GM23338 (cell line): ENCODE data around the gene CNN2. TPM values are rescaled to one million over a fixed set of nuclear protein-coding genes. Genes with fewer than 3 reads are reported as not detected.

Source experiments
- ATAC-seq: fragments of 200-7000 bp; cut with Tn5 transposase; 3 replicates; pipeline ENCODE4 v1.9.1; 2020
- DNase-seq: peaks from one replicate; pipeline ENCODE4 v3.0.0-alpha.2; 2015; ENCODE audit warnings: low spot score
- H2AFZ ChIP-seq: fragments of 200-600 bp; sonication (generic); 2 replicates; pipeline ENCODE4 v1.8.0; 2016; ENCODE audit warnings: antibody characterized with exemption, mild to moderate bottlenecking, moderate library complexity
- H3F3A ChIP-seq: fragments of 200-600 bp; sonication (generic); replicated peaks from 2 replicates; pipeline ENCODE4 v1.8.0; 2017; ENCODE audit warnings: antibody characterized with exemption, mixed run types, low read depth
- H3K27ac ChIP-seq: fragments of 200-600 bp; sonication (generic); 2 replicates; pipeline ENCODE4 v1.6.1; 2016; ENCODE audit warnings: low read depth
- H3K27me3 ChIP-seq: fragments of 200-600 bp; sonication (generic); 2 replicates; pipeline ENCODE4 v1.8.0; 2016; ENCODE audit warnings: mild to moderate bottlenecking, mixed run types, moderate library complexity; ENCODE audit not compliant: insufficient read depth
- H3K36me3 ChIP-seq: fragments of 200-600 bp; sonication (generic); 2 replicates; pipeline ENCODE4 v1.8.0; 2016; ENCODE audit warnings: mild to moderate bottlenecking; ENCODE audit not compliant: insufficient read depth
- H3K4me1 ChIP-seq: fragments of 200-600 bp; sonication (generic); 2 replicates; pipeline ENCODE4 v1.8.0; 2016; ENCODE audit warnings: mild to moderate bottlenecking, moderate library complexity; ENCODE audit not compliant: insufficient read depth
- H3K4me2 ChIP-seq: fragments of 200-600 bp; sonication (generic); 2 replicates; pipeline ENCODE4 v1.7.1; 2017; ENCODE audit warnings: mixed run types
- H3K4me3 ChIP-seq: fragments of 200-600 bp; sonication (generic); 2 replicates; pipeline ENCODE4 v1.6.1; 2016; ENCODE audit warnings: mixed run types
- H3K79me2 ChIP-seq: fragments of 200-600 bp; sonication (generic); replicated peaks from 2 replicates; pipeline ENCODE4 v1.8.0; 2017; ENCODE audit warnings: mild to moderate bottlenecking; ENCODE audit not compliant: insufficient read depth
- H3K9me2 ChIP-seq: fragments of 200-600 bp; sonication (generic); 2 replicates; pipeline ENCODE4 v1.8.0; 2017; ENCODE audit not compliant: insufficient read depth
- H4K20me1 ChIP-seq: fragments of 200-600 bp; sonication (generic); replicated peaks from 2 replicates; pipeline ENCODE4 v1.8.0; 2017; ENCODE audit warnings: mild to moderate bottlenecking; ENCODE audit not compliant: insufficient read depth
- H3K27ac Mint-ChIP-seq: 2 replicates; pipeline ENCODE4 v1.8.0; 2020; ENCODE audit warnings: inconsistent platforms, mild to moderate bottlenecking, moderate library complexity, mixed read lengths
- H3K27me3 Mint-ChIP-seq: 3 replicates; pipeline ENCODE4 v1.8.0; 2022; ENCODE audit warnings: low read depth, mild to moderate bottlenecking, moderate library complexity, mixed read lengths, inconsistent platforms; ENCODE audit not compliant: insufficient read depth, poor library complexity
- H3K36me3 Mint-ChIP-seq: 3 replicates; pipeline ENCODE4 v1.8.0; 2021; ENCODE audit warnings: low read depth, mild to moderate bottlenecking, inconsistent platforms, moderate library complexity, mixed read lengths
- H3K4me1 Mint-ChIP-seq: 3 replicates; pipeline ENCODE4 v1.8.0; 2020; ENCODE audit warnings: mild to moderate bottlenecking, inconsistent platforms, mixed read lengths
- H3K4me3 Mint-ChIP-seq: 3 replicates; pipeline ENCODE4 v1.8.0; 2021; ENCODE audit warnings: moderate library complexity, mild to moderate bottlenecking, inconsistent platforms, mixed read lengths
- H3K9me3 Mint-ChIP-seq: 3 replicates; pipeline ENCODE4 v1.8.0; 2020; ENCODE audit warnings: moderate library complexity, mild to moderate bottlenecking, inconsistent platforms, mixed read lengths
- CREB1 ChIP-seq: fragments of 250-450 bp; sonication (Bioruptor Pico); IDR thresholded peaks from 2 replicates; pipeline ENCODE4 v1.5.0; 2020; ENCODE audit warnings: low read depth, mild to moderate bottlenecking, moderate library complexity
- CTCF ChIP-seq, 2 experiments: fragments of 200-600 bp in 1 of 2; sonication (generic) in 1 of 2; conservative IDR thresholded peaks; 2 replicates each; pipeline versions ENCODE4 v1.5.1 to v1.6.1; 2016 to 2017; ENCODE audit warnings: antibody characterized with exemption in 2 of 2, low read depth in 2 of 2, mild to moderate bottlenecking in 2 of 2, moderate library complexity in 1 of 2
- ETS1 ChIP-seq: IDR thresholded peaks from 2 replicates; pipeline ENCODE4 v1.6.1; 2016; ENCODE audit warnings: antibody characterized with exemption
- EZH2 ChIP-seq: fragments of 200-600 bp; sonication (generic); IDR thresholded peaks from one replicate; pipeline ENCODE4 v1.8.0; 2017; ENCODE audit warnings: antibody characterized with exemption, mild to moderate bottlenecking, low read depth; ENCODE audit not compliant: unreplicated experiment
- EZH2phosphoT487 ChIP-seq: fragments of 200-600 bp; sonication (generic); IDR thresholded peaks from one replicate; pipeline ENCODE4 v1.8.1; 2018; ENCODE audit warnings: antibody characterized with exemption; ENCODE audit not compliant: unreplicated experiment
- JUNB ChIP-seq: IDR thresholded peaks from one replicate; pipeline ENCODE4 v1.6.1; 2016; ENCODE audit warnings: antibody characterized with exemption; ENCODE audit not compliant: unreplicated experiment
- NANOG ChIP-seq: IDR thresholded peaks from 2 replicates; pipeline ENCODE4 v1.6.1; 2016; ENCODE audit warnings: antibody characterized with exemption, borderline replicate concordance
- POLR2AphosphoS5 ChIP-seq: IDR thresholded peaks from 2 replicates; pipeline ENCODE4 v1.6.1; 2016; ENCODE audit warnings: antibody characterized with exemption, low read depth
- REST ChIP-seq: IDR thresholded peaks from one replicate; pipeline ENCODE4 v1.6.1; 2018; ENCODE audit warnings: antibody characterized with exemption; ENCODE audit not compliant: unreplicated experiment
- STAT1 ChIP-seq: IDR thresholded peaks from one replicate; pipeline ENCODE4 v1.6.1; 2016; ENCODE audit warnings: antibody characterized with exemption; ENCODE audit not compliant: unreplicated experiment
- ZNF114 ChIP-seq: fragments of 250-450 bp; sonication (Bioruptor Pico); IDR thresholded peaks from 2 replicates; pipeline ENCODE4 v1.5.0; 2020; ENCODE audit warnings: mild to moderate bottlenecking, moderate library complexity
- ZNF331 ChIP-seq: fragments of 250-450 bp; sonication (Bioruptor Pico); IDR thresholded peaks from 2 replicates; pipeline ENCODE4 v1.5.0; 2020; ENCODE audit warnings: low read depth, mild to moderate bottlenecking, moderate library complexity
- polyA plus RNA-seq: library from polyadenylated mRNA; unstranded; fragments of >200 nt; fragmentation: Nextera tagmentation; extraction: Ambion mirVana; gene quantifications from 2 replicates; pipeline ENCODE4 v1.2.1, GENCODE V29; 2016
- total RNA-seq: library from RNA; depleted of rRNA; stranded (reverse); fragments of >200 nt; shearing (Covaris generic); gene quantifications from 2 replicates; pipeline ENCODE4 v1.2.3, GENCODE V29; 2014
- TF ChIP-seq, protein P1 (sequence below): fragments of 250-450 bp; sonication (Bioruptor Pico); IDR thresholded peaks from 2 replicates; pipeline ENCODE4 v1.5.0; 2020; ENCODE audit warnings: mild to moderate bottlenecking, moderate library complexity

The CNN2 gene
- total and polyA plus RNA-seq, 2 experiments from 2014 or later = 330 to 392 TPM

DNA sequence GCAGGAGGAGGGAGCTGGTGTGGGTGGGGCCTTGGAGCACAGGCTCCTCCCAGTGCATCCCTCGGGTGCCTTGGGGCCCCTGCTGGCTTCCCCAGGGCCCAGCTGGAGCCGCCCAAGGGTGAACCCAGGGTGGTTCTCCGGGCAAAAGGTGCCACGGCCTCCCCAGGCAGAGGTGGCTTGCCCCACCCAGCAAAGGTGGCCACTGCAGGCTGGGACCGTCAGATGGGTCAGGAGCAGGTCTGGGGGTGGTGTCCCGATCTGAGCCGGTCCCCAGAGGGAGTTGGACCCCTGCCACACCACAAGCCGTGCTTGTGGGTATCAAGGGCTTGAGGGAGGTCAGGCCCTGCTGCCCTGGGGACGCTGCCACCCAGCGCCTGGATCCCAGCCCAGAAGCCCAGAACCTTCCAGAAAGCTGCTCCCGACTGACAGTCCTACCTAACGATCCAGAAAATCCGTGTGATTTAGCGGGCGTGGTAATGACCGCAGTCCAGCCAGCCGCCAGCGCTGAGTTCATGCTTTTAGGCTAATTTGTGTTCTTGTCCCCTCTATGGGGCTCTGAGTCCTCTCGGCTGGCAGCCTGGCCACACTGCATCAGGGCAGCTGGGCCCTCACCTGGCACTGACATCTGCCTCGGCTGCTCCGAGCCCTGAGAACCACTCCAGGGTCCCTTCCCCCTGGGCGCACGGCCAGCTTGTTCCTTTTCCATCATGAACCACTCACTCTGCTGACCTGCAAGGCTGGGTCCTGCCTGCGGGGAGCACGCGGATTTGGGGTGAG lies 31.2 kb upstream of the CNN2 start:
- H3K4me1 ChIP-seq = no peaks in the 10 kb centered on the region
- peaks cover 2% of the 10 kb centered on the region; the same call in 1 of the 2 replicates for H4K20me1 ChIP-seq
- no peak overlapping the region for H2AFZ ChIP-seq
- peaks cover 31% of the 10 kb centered on the region for H3K27me3 ChIP-seq
- H3K4me3 ChIP-seq = no peak overlapping the region
- no peak for DNase-seq
- Mint-ChIP-seq H3K36me3 (peaks cover 11% of the 10 kb centered on the region), H3K4me3 (no peak overlapping the region), H3K9me3 (no peaks in the 10 kb centered on the region), H3K27me3 (peaks cover 38% of the 10 kb centered on the region), H3K4me1 (no peaks in the 10 kb centered on the region; the same call in 1 of the 3 replicates), H3K27ac (no peak overlapping the region)
- no peak overlapping the region for H3K4me2 ChIP-seq
- no peak overlapping the region for H3K27ac ChIP-seq
- H3F3A ChIP-seq = peaks cover 27% of the 10 kb centered on the region
- H3K9me2 ChIP-seq = no peaks in the 10 kb centered on the region
- no peaks in the 10 kb centered on the region; the same call in 1 of the 2 replicates for H3K36me3 ChIP-seq
- no peak; the same call in 2 of the 3 replicates for ATAC-seq
- TF ChIP-seq ZNF331 (CRISPR knock-in tag) = no peak
- no peak for TF ChIP-seq REST
- no peak for TF ChIP-seq EZH2
- no peak for TF ChIP-seq CTCF (conservative IDR thresholded peaks at IDR 0.05; ENCODE audit: low read depth in 2 of 2)
- no peak for TF ChIP-seq STAT1
- no peak for TF ChIP-seq ETS1
- no peak for TF ChIP-seq POLR2AphosphoS5
- TF ChIP-seq CREB1 (CRISPR knock-in tag) = no peak
- TF ChIP-seq ZNF114 = no peak
- no peak for TF ChIP-seq EZH2phosphoT487
- TF ChIP-seq, protein P1, sequence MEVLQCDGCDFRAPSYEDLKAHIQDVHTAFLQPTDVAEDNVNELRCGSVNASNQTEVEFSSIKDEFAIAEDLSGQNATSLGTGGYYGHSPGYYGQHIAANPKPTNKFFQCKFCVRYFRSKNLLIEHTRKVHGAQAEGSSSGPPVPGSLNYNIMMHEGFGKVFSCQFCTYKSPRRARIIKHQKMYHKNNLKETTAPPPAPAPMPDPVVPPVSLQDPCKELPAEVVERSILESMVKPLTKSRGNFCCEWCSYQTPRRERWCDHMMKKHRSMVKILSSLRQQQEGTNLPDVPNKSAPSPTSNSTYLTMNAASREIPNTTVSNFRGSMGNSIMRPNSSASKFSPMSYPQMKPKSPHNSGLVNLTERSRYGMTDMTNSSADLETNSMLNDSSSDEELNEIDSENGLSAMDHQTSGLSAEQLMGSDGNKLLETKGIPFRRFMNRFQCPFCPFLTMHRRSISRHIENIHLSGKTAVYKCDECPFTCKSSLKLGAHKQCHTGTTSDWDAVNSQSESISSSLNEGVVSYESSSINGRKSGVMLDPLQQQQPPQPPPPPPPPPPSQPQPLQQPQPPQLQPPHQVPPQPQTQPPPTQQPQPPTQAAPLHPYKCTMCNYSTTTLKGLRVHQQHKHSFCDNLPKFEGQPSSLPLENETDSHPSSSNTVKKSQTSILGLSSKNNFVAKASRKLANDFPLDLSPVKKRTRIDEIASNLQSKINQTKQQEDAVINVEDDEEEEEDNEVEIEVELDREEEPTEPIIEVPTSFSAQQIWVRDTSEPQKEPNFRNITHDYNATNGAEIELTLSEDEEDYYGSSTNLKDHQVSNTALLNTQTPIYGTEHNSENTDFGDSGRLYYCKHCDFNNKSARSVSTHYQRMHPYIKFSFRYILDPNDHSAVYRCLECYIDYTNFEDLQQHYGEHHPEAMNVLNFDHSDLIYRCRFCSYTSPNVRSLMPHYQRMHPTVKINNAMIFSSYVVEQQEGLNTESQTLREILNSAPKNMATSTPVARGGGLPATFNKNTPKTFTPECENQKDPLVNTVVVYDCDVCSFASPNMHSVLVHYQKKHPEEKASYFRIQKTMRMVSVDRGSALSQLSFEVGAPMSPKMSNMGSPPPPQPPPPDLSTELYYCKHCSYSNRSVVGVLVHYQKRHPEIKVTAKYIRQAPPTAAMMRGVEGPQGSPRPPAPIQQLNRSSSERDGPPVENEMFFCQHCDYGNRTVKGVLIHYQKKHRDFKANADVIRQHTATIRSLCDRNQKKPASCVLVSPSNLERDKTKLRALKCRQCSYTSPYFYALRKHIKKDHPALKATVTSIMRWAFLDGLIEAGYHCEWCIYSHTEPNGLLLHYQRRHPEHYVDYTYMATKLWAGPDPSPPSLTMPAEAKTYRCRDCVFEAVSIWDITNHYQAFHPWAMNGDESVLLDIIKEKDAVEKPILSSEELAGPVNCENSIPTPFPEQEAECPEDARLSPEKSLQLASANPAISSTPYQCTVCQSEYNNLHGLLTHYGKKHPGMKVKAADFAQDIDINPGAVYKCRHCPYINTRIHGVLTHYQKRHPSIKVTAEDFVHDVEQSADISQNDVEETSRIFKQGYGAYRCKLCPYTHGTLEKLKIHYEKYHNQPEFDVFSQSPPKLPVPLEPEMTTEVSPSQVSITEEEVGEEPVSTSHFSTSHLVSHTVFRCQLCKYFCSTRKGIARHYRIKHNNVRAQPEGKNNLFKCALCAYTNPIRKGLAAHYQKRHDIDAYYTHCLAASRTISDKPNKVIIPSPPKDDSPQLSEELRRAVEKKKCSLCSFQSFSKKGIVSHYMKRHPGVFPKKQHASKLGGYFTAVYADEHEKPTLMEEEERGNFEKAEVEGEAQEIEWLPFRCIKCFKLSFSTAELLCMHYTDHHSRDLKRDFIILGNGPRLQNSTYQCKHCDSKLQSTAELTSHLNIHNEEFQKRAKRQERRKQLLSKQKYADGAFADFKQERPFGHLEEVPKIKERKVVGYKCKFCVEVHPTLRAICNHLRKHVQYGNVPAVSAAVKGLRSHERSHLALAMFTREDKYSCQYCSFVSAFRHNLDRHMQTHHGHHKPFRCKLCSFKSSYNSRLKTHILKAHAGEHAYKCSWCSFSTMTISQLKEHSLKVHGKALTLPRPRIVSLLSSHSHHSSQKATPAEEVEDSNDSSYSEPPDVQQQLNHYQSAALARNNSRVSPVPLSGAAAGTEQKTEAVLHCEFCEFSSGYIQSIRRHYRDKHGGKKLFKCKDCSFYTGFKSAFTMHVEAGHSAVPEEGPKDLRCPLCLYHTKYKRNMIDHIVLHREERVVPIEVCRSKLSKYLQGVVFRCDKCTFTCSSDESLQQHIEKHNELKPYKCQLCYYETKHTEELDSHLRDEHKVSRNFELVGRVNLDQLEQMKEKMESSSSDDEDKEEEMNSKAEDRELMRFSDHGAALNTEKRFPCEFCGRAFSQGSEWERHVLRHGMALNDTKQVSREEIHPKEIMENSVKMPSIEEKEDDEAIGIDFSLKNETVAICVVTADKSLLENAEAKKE = no peak
- TF ChIP-seq JUNB = no peak
- no peak for TF ChIP-seq NANOG
- no peaks in the 10 kb centered on the region for H3K79me2 ChIP-seq
